ENCODE data around the gene RNLS.

Gene RNLS

GRCh38 chr10:88467835-88468485 lies 115.2 kb downstream of the RNLS start:
- H3K27me3 Mint-ChIP-seq: no peaks in the 10 kb centered on the region
- H3K4me3 Mint-ChIP-seq: no peak overlapping the region
- H3K4me1 Mint-ChIP-seq: peaks cover 2% of the 10 kb centered on the region
- DNase-seq (ENCODE audit: low spot score in 2 of 2) (no peak), ATAC-seq (ENCODE audit: low read depth) (no peak)
- H3K9me3 Mint-ChIP-seq: peaks cover 1% of the 10 kb centered on the region
- no peak overlapping the region for H3K27ac Mint-ChIP-seq
- H3K36me3 Mint-ChIP-seq: peaks cover 1% of the 10 kb centered on the region

- no peak overlapping the region for H3K4me3 Mint-ChIP-seq
- DNase-seq (ENCODE audit: low spot score in 2 of 2) (no peak), ATAC-seq (ENCODE audit: low read depth) (no peak)
- H3K9me3 Mint-ChIP-seq: peaks cover 1% of the 10 kb centered on the region
- no peaks in the 10 kb centered on the region for H3K27me3 Mint-ChIP-seq
- H3K27ac Mint-ChIP-seq: no peak overlapping the region
- peaks cover 1% of the 10 kb centered on the region for H3K36me3 Mint-ChIP-seq
- peaks cover 2% of the 10 kb centered on the region for H3K4me1 Mint-ChIP-seq
Measured at GRCh38 chr10:88466786-88467185, 116.3 kb downstream of the RNLS start.

GRCh38 chr10:88465765-88466164 lies 117.4 kb downstream of the RNLS start:
- peaks cover 1% of the 10 kb centered on the region for H3K36me3 Mint-ChIP-seq
- H3K4me3 Mint-ChIP-seq: no peak overlapping the region
- H3K4me1 Mint-ChIP-seq: peaks cover 2% of the 10 kb centered on the region
- ATAC-seq (ENCODE audit: low read depth) (no peak), DNase-seq (ENCODE audit: low spot score in 2 of 2) (no peak)
- H3K27ac Mint-ChIP-seq: no peak overlapping the region
- no peaks in the 10 kb centered on the region for H3K27me3 Mint-ChIP-seq
- peaks cover 1% of the 10 kb centered on the region for H3K9me3 Mint-ChIP-seq

GRCh38 chr10:88463811-88464210 lies 119.3 kb downstream of the RNLS start:
- Mint-ChIP-seq H3K9me3 (peaks cover 1% of the 10 kb centered on the region), H3K27me3 (no peaks in the 10 kb centered on the region), H3K27ac (no peak overlapping the region), H3K4me3 (no peak overlapping the region), H3K4me1 (peaks cover 5% of the 10 kb centered on the region), H3K36me3 (peaks cover 1% of the 10 kb centered on the region)
- DNase-seq (ENCODE audit: low spot score in 2 of 2) (no peak), ATAC-seq (ENCODE audit: low read depth) (no peak)

GRCh38 chr10:88461426-88461825 lies 121.7 kb downstream of the RNLS start:
- no peak overlapping the region for H3K27ac Mint-ChIP-seq
- H3K9me3 Mint-ChIP-seq: peaks cover 1% of the 10 kb centered on the region
- H3K4me3 Mint-ChIP-seq: no peak overlapping the region
- ATAC-seq (ENCODE audit: low read depth): no peak
- peaks cover 8% of the 10 kb centered on the region for H3K4me1 Mint-ChIP-seq
- H3K36me3 Mint-ChIP-seq: peaks cover 1% of the 10 kb centered on the region
- DNase-seq (ENCODE audit: low spot score in 2 of 2): no peak
- H3K27me3 Mint-ChIP-seq: no peaks in the 10 kb centered on the region

GRCh38 chr10:88459530-88459929 lies 123.6 kb downstream of the RNLS start:
- peaks cover 1% of the 10 kb centered on the region for H3K36me3 Mint-ChIP-seq
- H3K4me3 Mint-ChIP-seq: no peak overlapping the region
- ATAC-seq (ENCODE audit: low read depth) (no peak), DNase-seq (ENCODE audit: low spot score in 2 of 2) (no peak)
- no peak overlapping the region for H3K27ac Mint-ChIP-seq
- peaks cover 1% of the 10 kb centered on the region for H3K9me3 Mint-ChIP-seq
- H3K4me1 Mint-ChIP-seq: peaks cover 8% of the 10 kb centered on the region
- H3K27me3 Mint-ChIP-seq: no peaks in the 10 kb centered on the region

- ATAC-seq (ENCODE audit: low read depth): no peak
- no peak for DNase-seq (ENCODE audit: low spot score in 2 of 2)
- Mint-ChIP-seq H3K4me1 (peaks cover 8% of the 10 kb centered on the region), H3K36me3 (peaks cover 4% of the 10 kb centered on the region), H3K27ac (no peak overlapping the region), H3K9me3 (no peaks in the 10 kb centered on the region), H3K4me3 (no peak overlapping the region), H3K27me3 (no peaks in the 10 kb centered on the region)
Measured at GRCh38 chr10:88458209-88458608, 124.9 kb downstream of the RNLS start.

- Mint-ChIP-seq H3K4me3 (no peak overlapping the region), H3K4me1 (peaks cover 8% of the 10 kb centered on the region), H3K36me3 (peaks cover 2% of the 10 kb centered on the region), H3K27ac (no peak overlapping the region), H3K27me3 (no peaks in the 10 kb centered on the region), H3K9me3 (no peaks in the 10 kb centered on the region)
- no peak for DNase-seq (ENCODE audit: low spot score in 2 of 2)
- no peak for ATAC-seq (ENCODE audit: low read depth)
Measured at GRCh38 chr10:88457660-88458059, 125.5 kb downstream of the RNLS start.

GRCh38 chr10:88456730-88457129 lies 126.4 kb downstream of the RNLS start:
- H3K27ac Mint-ChIP-seq: no peak overlapping the region
- H3K4me1 Mint-ChIP-seq: peaks cover 8% of the 10 kb centered on the region
- H3K4me3 Mint-ChIP-seq: no peak overlapping the region
- no peaks in the 10 kb centered on the region for H3K27me3 Mint-ChIP-seq
- ATAC-seq (ENCODE audit: low read depth) (no peak), DNase-seq (ENCODE audit: low spot score in 2 of 2) (no peak)
- no peaks in the 10 kb centered on the region for H3K9me3 Mint-ChIP-seq
- H3K36me3 Mint-ChIP-seq: peaks cover 2% of the 10 kb centered on the region

- no peak for ATAC-seq (ENCODE audit: low read depth)
- Mint-ChIP-seq H3K4me3 (no peak overlapping the region), H3K27ac (no peak overlapping the region), H3K36me3 (peaks cover 2% of the 10 kb centered on the region), H3K27me3 (no peaks in the 10 kb centered on the region), H3K4me1 (peaks cover 8% of the 10 kb centered on the region), H3K9me3 (no peaks in the 10 kb centered on the region)
- no peak for DNase-seq (ENCODE audit: low spot score in 2 of 2)
Measured at GRCh38 chr10:88455831-88456230, 127.3 kb downstream of the RNLS start.

- peaks cover 3% of the 10 kb centered on the region for H3K4me1 Mint-ChIP-seq
- H3K9me3 Mint-ChIP-seq: no peaks in the 10 kb centered on the region
- ATAC-seq (ENCODE audit: low read depth) (no peak), DNase-seq (ENCODE audit: low spot score in 2 of 2) (no peak)
- no peaks in the 10 kb centered on the region for H3K27me3 Mint-ChIP-seq
- H3K36me3 Mint-ChIP-seq: peaks cover 4% of the 10 kb centered on the region
- no peak overlapping the region for H3K27ac Mint-ChIP-seq
- no peak overlapping the region for H3K4me3 Mint-ChIP-seq
Measured at GRCh38 chr10:88450201-88450600, 132.9 kb downstream of the RNLS start.

GRCh38 chr10:88442716-88443115 lies 140.4 kb downstream of the RNLS start:
- peaks cover 3% of the 10 kb centered on the region for H3K4me1 Mint-ChIP-seq
- no peak overlapping the region for H3K4me3 Mint-ChIP-seq
- DNase-seq (ENCODE audit: low spot score in 2 of 2): no peak
- no peak overlapping the region for H3K27ac Mint-ChIP-seq
- H3K27me3 Mint-ChIP-seq: no peaks in the 10 kb centered on the region
- peaks cover 2% of the 10 kb centered on the region for H3K36me3 Mint-ChIP-seq
- no peak for ATAC-seq (ENCODE audit: low read depth)
- no peaks in the 10 kb centered on the region for H3K9me3 Mint-ChIP-seq

GRCh38 chr10:88440541-88440940 lies 142.6 kb downstream of the RNLS start:
- Mint-ChIP-seq H3K36me3 (peaks cover 2% of the 10 kb centered on the region), H3K4me3 (no peak overlapping the region), H3K4me1 (no peaks in the 10 kb centered on the region), H3K27ac (no peak overlapping the region), H3K9me3 (no peaks in the 10 kb centered on the region), H3K27me3 (no peaks in the 10 kb centered on the region)
- DNase-seq (ENCODE audit: low spot score in 2 of 2) (no peak), ATAC-seq (ENCODE audit: low read depth) (no peak)

GRCh38 chr10:88439932-88440331 lies 143.2 kb downstream of the RNLS start:
- Mint-ChIP-seq H3K27me3 (no peaks in the 10 kb centered on the region), H3K36me3 (peaks cover 2% of the 10 kb centered on the region), H3K9me3 (no peaks in the 10 kb centered on the region), H3K4me3 (no peak overlapping the region), H3K27ac (no peak overlapping the region), H3K4me1 (no peaks in the 10 kb centered on the region)
- no peak for ATAC-seq (ENCODE audit: low read depth)
- DNase-seq (ENCODE audit: low spot score in 2 of 2): no peak

GRCh38 chr10:88437411-88437810 lies 145.7 kb downstream of the RNLS start:
- H3K27me3 Mint-ChIP-seq: no peaks in the 10 kb centered on the region
- H3K4me3 Mint-ChIP-seq: no peak overlapping the region
- H3K27ac Mint-ChIP-seq: no peak overlapping the region
- peaks cover 2% of the 10 kb centered on the region for H3K36me3 Mint-ChIP-seq
- DNase-seq (ENCODE audit: low spot score in 2 of 2) (no peak), ATAC-seq (ENCODE audit: low read depth) (no peak)
- peaks cover 1% of the 10 kb centered on the region for H3K9me3 Mint-ChIP-seq
- H3K4me1 Mint-ChIP-seq: no peaks in the 10 kb centered on the region

Data from memory B cell (primary cell).